ENCODE measurements around the gene GATAD2A.

DNA sequence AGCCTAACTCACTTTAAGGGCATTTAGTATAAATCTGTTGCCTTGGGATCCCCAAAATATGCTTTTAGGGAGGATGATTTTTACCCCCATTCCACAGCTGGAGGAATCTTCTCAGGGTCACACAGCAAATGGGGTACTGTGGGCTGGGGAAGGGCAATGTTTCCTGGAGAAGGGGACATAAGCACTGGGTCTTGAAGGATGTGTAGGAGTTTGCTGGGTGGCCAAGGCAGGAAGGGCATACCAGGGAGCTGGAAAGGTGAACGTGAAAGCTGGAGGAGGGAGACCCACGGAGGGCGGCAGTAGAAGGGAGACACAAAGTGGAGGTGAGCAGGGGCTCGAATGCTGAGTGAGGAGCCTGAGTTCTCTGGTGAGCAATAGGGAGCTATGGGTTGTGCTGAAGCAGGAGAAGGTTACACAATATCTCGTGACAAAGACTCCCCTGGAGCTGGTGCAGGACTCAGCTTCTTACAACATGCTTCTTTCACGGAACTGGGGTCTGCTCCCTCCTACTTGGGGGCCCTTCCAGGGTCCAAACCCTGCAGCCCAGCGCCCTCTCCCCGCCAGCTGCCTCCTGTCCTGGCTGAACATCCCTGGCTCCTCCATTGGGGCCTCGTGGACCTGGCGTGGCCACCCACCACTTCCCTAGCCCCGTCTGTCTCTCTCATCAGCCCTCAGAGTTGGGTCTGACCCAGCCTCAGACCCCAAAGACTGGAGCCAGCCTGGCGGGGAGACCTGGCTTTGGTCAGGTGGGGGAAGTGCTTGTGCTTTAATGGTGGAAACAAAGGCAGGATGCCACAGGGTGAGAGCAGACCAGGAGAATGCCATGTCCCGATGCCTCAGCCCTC lies 143.7 kb downstream of the GATAD2A start:
- TF ChIP-seq, protein P1, sequence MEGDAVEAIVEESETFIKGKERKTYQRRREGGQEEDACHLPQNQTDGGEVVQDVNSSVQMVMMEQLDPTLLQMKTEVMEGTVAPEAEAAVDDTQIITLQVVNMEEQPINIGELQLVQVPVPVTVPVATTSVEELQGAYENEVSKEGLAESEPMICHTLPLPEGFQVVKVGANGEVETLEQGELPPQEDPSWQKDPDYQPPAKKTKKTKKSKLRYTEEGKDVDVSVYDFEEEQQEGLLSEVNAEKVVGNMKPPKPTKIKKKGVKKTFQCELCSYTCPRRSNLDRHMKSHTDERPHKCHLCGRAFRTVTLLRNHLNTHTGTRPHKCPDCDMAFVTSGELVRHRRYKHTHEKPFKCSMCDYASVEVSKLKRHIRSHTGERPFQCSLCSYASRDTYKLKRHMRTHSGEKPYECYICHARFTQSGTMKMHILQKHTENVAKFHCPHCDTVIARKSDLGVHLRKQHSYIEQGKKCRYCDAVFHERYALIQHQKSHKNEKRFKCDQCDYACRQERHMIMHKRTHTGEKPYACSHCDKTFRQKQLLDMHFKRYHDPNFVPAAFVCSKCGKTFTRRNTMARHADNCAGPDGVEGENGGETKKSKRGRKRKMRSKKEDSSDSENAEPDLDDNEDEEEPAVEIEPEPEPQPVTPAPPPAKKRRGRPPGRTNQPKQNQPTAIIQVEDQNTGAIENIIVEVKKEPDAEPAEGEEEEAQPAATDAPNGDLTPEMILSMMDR (IDR thresholded peaks at IDR 0.05), result no peak
- TF ChIP-seq POLR2AphosphoS5 (IDR thresholded peaks at IDR 0.05), result no peak
- TF ChIP-seq POLR2A (IDR thresholded peaks at IDR 0.05), result no peak

All from sigmoid colon (tissue), 4 donors.